ENCODE data around the gene NUP210L.

DNA sequence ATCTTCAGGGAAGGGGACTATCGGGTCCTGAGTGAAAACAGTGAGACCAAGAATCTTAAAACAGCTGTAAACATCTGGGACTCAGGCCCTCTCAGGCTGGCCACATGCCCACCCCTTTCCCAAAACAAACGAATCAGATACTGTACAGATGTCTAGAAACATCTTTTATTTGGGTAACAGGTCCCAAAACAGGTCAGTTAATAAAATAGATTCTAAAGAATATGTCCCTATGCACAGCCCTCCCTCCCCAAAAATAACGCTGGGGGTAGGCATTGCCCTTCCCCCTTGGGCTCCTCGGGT is 196.0 kb downstream of the NUP210L start:
- TF ChIP-seq, protein P1, sequence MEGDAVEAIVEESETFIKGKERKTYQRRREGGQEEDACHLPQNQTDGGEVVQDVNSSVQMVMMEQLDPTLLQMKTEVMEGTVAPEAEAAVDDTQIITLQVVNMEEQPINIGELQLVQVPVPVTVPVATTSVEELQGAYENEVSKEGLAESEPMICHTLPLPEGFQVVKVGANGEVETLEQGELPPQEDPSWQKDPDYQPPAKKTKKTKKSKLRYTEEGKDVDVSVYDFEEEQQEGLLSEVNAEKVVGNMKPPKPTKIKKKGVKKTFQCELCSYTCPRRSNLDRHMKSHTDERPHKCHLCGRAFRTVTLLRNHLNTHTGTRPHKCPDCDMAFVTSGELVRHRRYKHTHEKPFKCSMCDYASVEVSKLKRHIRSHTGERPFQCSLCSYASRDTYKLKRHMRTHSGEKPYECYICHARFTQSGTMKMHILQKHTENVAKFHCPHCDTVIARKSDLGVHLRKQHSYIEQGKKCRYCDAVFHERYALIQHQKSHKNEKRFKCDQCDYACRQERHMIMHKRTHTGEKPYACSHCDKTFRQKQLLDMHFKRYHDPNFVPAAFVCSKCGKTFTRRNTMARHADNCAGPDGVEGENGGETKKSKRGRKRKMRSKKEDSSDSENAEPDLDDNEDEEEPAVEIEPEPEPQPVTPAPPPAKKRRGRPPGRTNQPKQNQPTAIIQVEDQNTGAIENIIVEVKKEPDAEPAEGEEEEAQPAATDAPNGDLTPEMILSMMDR (IDR thresholded peaks at IDR 0.05): no peak
- TF ChIP-seq FOSL2 (IDR thresholded peaks at IDR 0.05) (no peak), FOSL2 (CRISPR knock-in tag; IDR thresholded peaks at IDR 0.05) (no peak), HDAC2 (IDR thresholded peaks at IDR 0.05) (no peak)
